Testis (tissue), 2 donors: ENCODE measurements around the gene MED23.

Source experiments
- CTCF ChIP-seq, 3 experiments: fragments of 450-650 bp in 2 of 3; fragments of 200-600 bp in 1 of 3; sonication (generic) in 1 of 3; IDR thresholded peaks; one replicate each; pipeline ENCODE4 v1.5.1; 2016 to 2019; ENCODE audit warnings: antibody characterized with exemption in 3 of 3, mild to moderate bottlenecking in 2 of 3, moderate library complexity in 1 of 3
- POLR2A ChIP-seq: fragments of 450-650 bp; IDR thresholded peaks from one replicate; pipeline ENCODE4 v1.6.1; 2017; ENCODE audit warnings: antibody characterized with exemption, mild to moderate bottlenecking, moderate library complexity

GRCh38 chr6:131532580-131533039 lies 95.4 kb downstream of the MED23 start:
- no peak for TF ChIP-seq CTCF (IDR thresholded peaks at IDR 0.05)
- TF ChIP-seq POLR2A, result no peak
